SH-SY5Y (cell line): ENCODE measurements around the gene CBL.

Experiments
- GATA2 ChIP-seq: IDR thresholded peaks from 2 replicates; pipeline ENCODE4 v1.6.1; 2011; ENCODE audit warnings: mild to moderate bottlenecking, low read depth, low read length
- GATA3 ChIP-seq: IDR thresholded peaks from 2 replicates; pipeline ENCODE4 v1.6.1; 2011; ENCODE audit warnings: low read depth, mild to moderate bottlenecking, low read length, moderate library complexity

DNA sequence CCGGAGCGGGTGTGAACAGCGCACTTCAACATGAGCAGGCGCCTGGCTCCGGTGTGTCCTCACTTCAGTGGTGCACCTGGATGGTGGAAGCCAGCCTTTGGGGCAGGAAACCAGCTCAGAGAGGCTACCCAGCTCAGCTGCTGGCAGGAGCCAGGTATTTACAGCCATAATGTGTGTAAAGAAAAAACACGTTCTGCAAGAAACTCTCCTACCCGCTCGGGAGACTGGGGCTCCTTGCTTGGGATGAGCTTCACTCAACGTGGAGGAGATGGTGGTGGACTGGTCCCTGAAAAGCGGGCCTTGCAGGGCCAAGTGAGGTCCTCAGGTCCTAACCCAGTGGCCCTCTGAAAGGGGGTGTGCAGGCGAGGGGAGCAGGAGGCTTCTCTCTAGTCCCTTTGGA, 103.3 kb downstream of the CBL start:
- no peak for TF ChIP-seq GATA2
- TF ChIP-seq GATA3 = no peak
